HCT116 (cell line): ENCODE measurements around the gene DLG2. TPM values are rescaled to one million over a fixed set of nuclear protein-coding genes. Genes with fewer than 3 reads are reported as not detected.
"Not testable (repeated sequence)": the region's sequence is repeated elsewhere in the genome, so short reads cannot be mapped to it uniquely, and the experiment has no call there.

Experiments used
- ATAC-seq: fragments of 200-7000 bp; cut with Tn5 transposase; 2 replicates; pipeline ENCODE4 v1.9.1; 2020; ENCODE audit warnings: mild to moderate bottlenecking, moderate library complexity
- BruUV-seq: library from RNA; stranded (reverse); fragments of 400-500 nt; replicated peaks from 2 replicates; lab custom pipeline; 2021; lab: Mats Ljungman, UMichigan
- CTCF ChIA-PET: fragments of 300-600 bp; sonication (Branson Sonifier 250); formaldehyde crosslinking; loops from one replicate; lab custom pipeline; 2021; ENCODE audit warnings: antibody characterized with exemption; lab: Charles Lee
- POLR2A ChIA-PET: fragments of 300-600, 350-600 bp; sonication (Branson Sonifier 250); formaldehyde crosslinking; loops from one replicate; lab custom pipeline; 2021; ENCODE audit warnings: antibody characterized with exemption; lab: Charles Lee
- RAD21 ChIA-PET, 2 experiments: fragments of 300-600 bp; sonication (Branson Sonifier 250); formaldehyde crosslinking; loops; one replicate each; lab custom pipeline; 2023; ENCODE audit warnings: low total read pairs in 2 of 2; ENCODE audit not compliant: uncharacterized antibody in 2 of 2, unreplicated experiment in 2 of 2, low non-redundant PET in 1 of 2; lab: Charles Lee
- DNase-seq: peaks from one replicate; pipeline ENCODE4 v3.0.0-alpha.2; 2010; ENCODE audit warnings: low read depth, low spot score
- H2AFZ ChIP-seq: fragments of 200-600 bp; shearing (Covaris generic), sonication (generic); 2 replicates; pipeline ENCODE4 v1.6.1; 2017; ENCODE audit warnings: low read depth, mixed run types, mixed read lengths, antibody characterized with exemption, low read length; ENCODE audit not compliant: poor library complexity, severe bottlenecking
- H3K27ac ChIP-seq: 2 replicates; pipeline ENCODE4 v1.5.1; 2012; ENCODE audit warnings: low read depth, low read length
- H3K27me3 ChIP-seq: fragments of 200-600 bp; sonication (generic); 2 replicates; pipeline ENCODE4 v1.6.1; 2016; ENCODE audit warnings: mixed run types, low read length, mixed read lengths; ENCODE audit not compliant: insufficient read depth
- H3K36me3 ChIP-seq, 2 experiments: fragments of 200-500 bp in 1 of 2; fragments of 200-600 bp in 1 of 2; sonication (Bioruptor generic) in 1 of 2; sonication (generic) in 1 of 2; 2 replicates each; pipeline versions ENCODE4 v1.5.1 to v1.6.1; 2014 to 2016; ENCODE audit warnings: low read length in 2 of 2, inconsistent platforms in 1 of 2, mixed read lengths in 1 of 2, mixed run types in 1 of 2; ENCODE audit not compliant: insufficient read depth in 2 of 2, control insufficient read depth in 1 of 2
- H3K4me1 ChIP-seq, 2 experiments: fragments of 200-600 bp in 1 of 2; sonication (generic) in 1 of 2; 2 replicates each; pipeline versions ENCODE4 v1.5.1 to v1.6.1; 2012 to 2017; ENCODE audit warnings: low read length in 2 of 2, inconsistent platforms in 1 of 2, mild to moderate bottlenecking in 1 of 2, mixed read lengths in 1 of 2, mixed run types in 1 of 2, moderate library complexity in 1 of 2; ENCODE audit not compliant: insufficient read depth in 2 of 2, control insufficient read depth in 1 of 2
- H3K4me2 ChIP-seq: fragments of 200-600 bp; sonication (generic); 2 replicates; pipeline ENCODE4 v1.6.1; 2017; ENCODE audit warnings: mixed run types, low read length, mixed read lengths
- H3K4me3 ChIP-seq, 2 experiments: fragments of 200-600 bp in 1 of 2; sonication (generic) in 1 of 2; replicated peaks in 1 of 2; 2 replicates each; pipeline ENCODE4 v1.5.1; 2011 to 2016; ENCODE audit warnings: low read length in 2 of 2, control low read depth in 1 of 2, low read depth in 1 of 2, mild to moderate bottlenecking in 1 of 2, mixed read lengths in 1 of 2, mixed run types in 1 of 2
- H3K79me2 ChIP-seq: fragments of 200-600 bp; sonication (generic); 2 replicates; pipeline ENCODE4 v1.6.1; 2017; ENCODE audit warnings: mild to moderate bottlenecking, mixed run types, low read length, moderate library complexity, mixed read lengths; ENCODE audit not compliant: insufficient read depth
- H3K9ac ChIP-seq: fragments of 200-600 bp; sonication (generic); 2 replicates; pipeline ENCODE4 v1.6.1; 2016; ENCODE audit warnings: low read length, mixed read lengths
- H3K9me2 ChIP-seq: fragments of 200-600 bp; sonication (generic), shearing (Covaris generic); 2 replicates; pipeline ENCODE4 v1.6.1; 2017; ENCODE audit warnings: mixed run types, mild to moderate bottlenecking, moderate library complexity; ENCODE audit not compliant: insufficient read depth
- H3K9me3 ChIP-seq, 2 experiments: fragments of 200-500 bp in 1 of 2; fragments of 200-600 bp in 1 of 2; sonication (Bioruptor generic) in 1 of 2; sonication (generic) in 1 of 2; 2 replicates each; pipeline ENCODE4 v1.6.1; 2014 to 2017; ENCODE audit warnings: low read length in 2 of 2, mixed read lengths in 2 of 2, inconsistent platforms in 1 of 2, low read depth in 1 of 2, mild to moderate bottlenecking in 1 of 2, mixed run types in 1 of 2, moderate library complexity in 1 of 2; ENCODE audit not compliant: control insufficient read depth in 1 of 2, insufficient read depth in 1 of 2
- H4K20me1 ChIP-seq: fragments of 200-600 bp; sonication (generic), shearing (Covaris generic); 2 replicates; pipeline ENCODE4 v1.6.1; 2017; ENCODE audit warnings: mixed run types, mild to moderate bottlenecking, moderate library complexity; ENCODE audit not compliant: insufficient read depth
- EZH2 ChIP-seq: fragments of 200-600 bp; sonication (generic); IDR thresholded peaks from 2 replicates; pipeline ENCODE4 v1.6.1; 2017; ENCODE audit warnings: antibody characterized with exemption, mixed run types
- JUND ChIP-seq: IDR thresholded peaks from 2 replicates; pipeline ENCODE4 v1.6.1; 2012
- POLR2A ChIP-seq: IDR thresholded peaks from 2 replicates; pipeline ENCODE4 v1.7.0; 2011; ENCODE audit warnings: borderline replicate concordance; ENCODE audit not compliant: insufficient read depth, insufficient read length; ENCODE audit errors: extremely low read depth
- SRF ChIP-seq: IDR thresholded peaks from 2 replicates; pipeline ENCODE4 v1.6.1; 2012; ENCODE audit warnings: low read depth
- YY1 ChIP-seq: IDR thresholded peaks from 2 replicates; pipeline ENCODE4 v1.6.1; 2011; ENCODE audit warnings: low read length, low read depth, moderate library complexity, mild to moderate bottlenecking; ENCODE audit not compliant: insufficient replicate concordance; ENCODE audit errors: extremely low read depth
- intact Hi-C: fragments of 100-400 bp; cut with micrococcal nuclease; formaldehyde crosslinking; loops from 2 replicates; pipeline ENCODE4 v1.10.0; 2022
- total RNA-seq: library from RNA; stranded (reverse); gene quantifications from one replicate; pipeline ENCODE4 v1.2.1, GENCODE V29; 2021; ENCODE audit not compliant: unreplicated experiment
- TF ChIP-seq, protein P1 (sequence below), 3 experiments: fragments of 200-600 bp in 1 of 3; sonication (generic) in 1 of 3; IDR thresholded peaks in 2 of 3; conservative IDR thresholded peaks in 1 of 3; 2 replicates each; pipeline ENCODE4 v1.5.1; 2012 to 2017; ENCODE audit warnings: low read depth in 2 of 3, low read length in 2 of 3, antibody characterized with exemption in 1 of 3, borderline replicate concordance in 1 of 3, control low read depth in 1 of 3, mild to moderate bottlenecking in 1 of 3, mixed read lengths in 1 of 3, mixed run types in 1 of 3, moderate library complexity in 1 of 3; ENCODE audit not compliant: insufficient read depth in 1 of 3
- TF ChIP-seq, protein P2 (sequence below): IDR thresholded peaks from 2 replicates; pipeline ENCODE4 v1.6.1; 2012

The DLG2 gene
- total RNA-seq, 1 experiment from 2014 or later: 2.4 TPM

DNA sequence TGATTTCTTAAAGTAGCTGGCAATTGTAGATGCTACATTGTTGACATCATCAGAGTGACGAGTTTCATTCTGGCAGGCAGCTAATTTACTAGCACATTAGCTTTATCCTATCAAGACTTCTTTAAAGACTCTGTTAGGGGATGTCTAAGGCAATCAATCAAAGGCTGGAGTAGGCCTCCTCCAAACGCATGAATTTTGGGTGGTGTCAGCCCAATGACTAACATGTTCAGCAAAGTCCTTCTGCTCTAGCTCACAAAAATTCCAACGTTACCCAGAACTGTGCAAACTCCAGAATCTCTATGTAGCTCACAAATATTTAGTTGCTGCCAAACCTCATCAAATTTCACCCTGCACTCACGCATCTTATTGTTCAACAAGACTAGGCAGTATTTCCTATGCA is 395.6 kb downstream of the DLG2 start:
- TF ChIP-seq POLR2A: no peak
- TF ChIP-seq EZH2: no peak
- no peak overlapping the region for H3K27ac ChIP-seq
- no peaks in the 10 kb centered on the region for H3K27me3 ChIP-seq
- H3K79me2 ChIP-seq: no peaks in the 10 kb centered on the region
- CTCF ChIA-PET: no interaction called here
- RAD21 ChIA-PET: no interaction called here
- H3K36me3 ChIP-seq: no peaks in the 10 kb centered on the region
- no peak overlapping the region for H3K9ac ChIP-seq
- DNase-seq: no peak
- no peak for ATAC-seq
- no peaks in the 10 kb centered on the region for H3K9me3 ChIP-seq
- POLR2A ChIA-PET: no interaction called here
- no peak overlapping the region for H2AFZ ChIP-seq
- intact Hi-C loops: no loop called here
- H4K20me1 ChIP-seq: no peaks in the 10 kb centered on the region
- H3K9me2 ChIP-seq: no peaks in the 10 kb centered on the region
- no TSS peak for BruUV-seq
- no peaks in the 10 kb centered on the region for H3K4me1 ChIP-seq
- H3K4me2 ChIP-seq: no peak overlapping the region
- H3K4me3 ChIP-seq: no peak overlapping the region

DNA sequence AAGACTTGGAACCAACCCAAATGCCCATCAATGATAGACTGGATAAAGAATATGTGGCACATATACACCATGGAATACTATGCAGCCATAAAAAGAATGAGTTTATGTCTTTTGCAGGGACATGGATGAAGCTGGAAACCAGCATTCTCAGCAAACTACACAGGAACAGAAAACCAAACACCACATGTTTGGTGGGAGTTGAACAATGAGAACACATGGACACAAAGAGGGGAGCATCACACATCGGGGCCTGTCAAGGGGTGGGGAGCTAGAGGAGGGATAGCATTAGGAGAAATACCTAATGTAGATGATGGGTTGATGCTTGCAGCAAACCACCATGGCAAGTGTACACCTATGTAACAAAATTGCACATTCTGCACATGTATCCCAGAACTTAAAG is 397.4 kb downstream of the DLG2 start:
- POLR2A ChIA-PET: not testable (repeated sequence)

DNA sequence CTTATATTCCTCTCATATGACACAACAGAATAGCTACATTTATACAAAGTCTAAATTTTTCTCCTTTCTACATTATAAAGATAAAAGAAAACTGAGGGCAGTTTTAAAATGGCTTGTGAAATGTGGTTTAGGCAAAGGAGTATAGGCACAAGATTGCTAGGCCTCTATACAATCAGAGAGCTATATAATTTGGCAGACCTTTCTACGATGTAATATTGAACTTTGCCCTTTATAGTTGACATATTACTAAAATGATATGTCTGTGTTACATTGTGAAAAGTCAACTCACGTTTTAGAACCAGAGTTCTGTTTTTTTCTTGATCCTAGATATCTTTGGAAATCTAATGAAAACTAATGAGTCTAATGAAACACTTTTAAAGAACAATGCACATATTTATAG is 430.2 kb downstream of the DLG2 start:
- H3K4me3 ChIP-seq: no peak overlapping the region
- H3K4me1 ChIP-seq: no peaks in the 10 kb centered on the region
- no peaks in the 10 kb centered on the region for H3K27me3 ChIP-seq
- RAD21 ChIA-PET: no interaction called here
- H3K27ac ChIP-seq: no peak overlapping the region
- H4K20me1 ChIP-seq: no peaks in the 10 kb centered on the region
- TF ChIP-seq EZH2: no peak
- TF ChIP-seq YY1: no peak
- TF ChIP-seq, protein P1, sequence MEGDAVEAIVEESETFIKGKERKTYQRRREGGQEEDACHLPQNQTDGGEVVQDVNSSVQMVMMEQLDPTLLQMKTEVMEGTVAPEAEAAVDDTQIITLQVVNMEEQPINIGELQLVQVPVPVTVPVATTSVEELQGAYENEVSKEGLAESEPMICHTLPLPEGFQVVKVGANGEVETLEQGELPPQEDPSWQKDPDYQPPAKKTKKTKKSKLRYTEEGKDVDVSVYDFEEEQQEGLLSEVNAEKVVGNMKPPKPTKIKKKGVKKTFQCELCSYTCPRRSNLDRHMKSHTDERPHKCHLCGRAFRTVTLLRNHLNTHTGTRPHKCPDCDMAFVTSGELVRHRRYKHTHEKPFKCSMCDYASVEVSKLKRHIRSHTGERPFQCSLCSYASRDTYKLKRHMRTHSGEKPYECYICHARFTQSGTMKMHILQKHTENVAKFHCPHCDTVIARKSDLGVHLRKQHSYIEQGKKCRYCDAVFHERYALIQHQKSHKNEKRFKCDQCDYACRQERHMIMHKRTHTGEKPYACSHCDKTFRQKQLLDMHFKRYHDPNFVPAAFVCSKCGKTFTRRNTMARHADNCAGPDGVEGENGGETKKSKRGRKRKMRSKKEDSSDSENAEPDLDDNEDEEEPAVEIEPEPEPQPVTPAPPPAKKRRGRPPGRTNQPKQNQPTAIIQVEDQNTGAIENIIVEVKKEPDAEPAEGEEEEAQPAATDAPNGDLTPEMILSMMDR (IDR thresholded peaks at IDR 0.05 in 2 of 3, conservative IDR thresholded peaks at IDR 0.05 in 1 of 3; ENCODE audit: borderline replicate concordance in 1 of 3, insufficient read depth in 1 of 3, low read depth in 2 of 3, low read length in 2 of 3): no peak
- no peak for TF ChIP-seq JUND
- TF ChIP-seq, protein P2, sequence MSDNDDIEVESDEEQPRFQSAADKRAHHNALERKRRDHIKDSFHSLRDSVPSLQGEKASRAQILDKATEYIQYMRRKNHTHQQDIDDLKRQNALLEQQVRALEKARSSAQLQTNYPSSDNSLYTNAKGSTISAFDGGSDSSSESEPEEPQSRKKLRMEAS: no peak
- no peak for TF ChIP-seq SRF
- H3K36me3 ChIP-seq: no peaks in the 10 kb centered on the region
- H3K4me2 ChIP-seq: no peak overlapping the region
- intact Hi-C loops: no loop called here
- no peak overlapping the region for H3K9ac ChIP-seq
- no peak overlapping the region for H2AFZ ChIP-seq
- H3K9me3 ChIP-seq: no peaks in the 10 kb centered on the region
- BruUV-seq: no TSS peak
- ATAC-seq (no peak), DNase-seq (no peak)
- H3K9me2 ChIP-seq: no peaks in the 10 kb centered on the region
- H3K79me2 ChIP-seq: no peaks in the 10 kb centered on the region
- POLR2A ChIA-PET: no interaction called here
- CTCF ChIA-PET: no interaction called here

More for the DNA sequence above, 397.4 kb downstream of the DLG2 start:
- BruUV-seq, ATAC-seq, H3K4me2 ChIP-seq, RAD21 ChIA-PET, H3K4me3 ChIP-seq, H3K27ac ChIP-seq, H3K27me3 ChIP-seq, intact Hi-C loops, CTCF ChIA-PET, H3K79me2 ChIP-seq, H3K9ac ChIP-seq, H2AFZ ChIP-seq, H4K20me1 ChIP-seq, H3K36me3 ChIP-seq, H3K9me3 ChIP-seq, DNase-seq, H3K4me1 ChIP-seq, H3K9me2 ChIP-seq: not testable (repeated sequence)
